Ishikawa (cell line): ENCODE measurements around the gene NF1.

Experiments
- EGR1 ChIP-seq: IDR thresholded peaks from 2 replicates; pipeline ENCODE4 v1.6.1; 2012
- NFIC ChIP-seq: IDR thresholded peaks from 2 replicates; pipeline ENCODE4 v1.6.1; 2012
- RAD21 ChIP-seq: IDR thresholded peaks from 2 replicates; pipeline ENCODE4 v1.6.1; 2012; ENCODE audit warnings: low read depth
- TEAD4 ChIP-seq: IDR thresholded peaks from 2 replicates; pipeline ENCODE4 v1.6.1; 2012
- TF ChIP-seq, protein P1 (sequence below): IDR thresholded peaks from 2 replicates; pipeline ENCODE4 v1.6.1; 2012
- TF ChIP-seq, protein P2 (sequence below): IDR thresholded peaks from 2 replicates; pipeline ENCODE4 v1.6.1; 2012; ENCODE audit warnings: low read depth, mild to moderate bottlenecking
- TF ChIP-seq, protein P3 (sequence below): IDR thresholded peaks from 2 replicates; pipeline ENCODE4 v1.6.1; 2012

DNA sequence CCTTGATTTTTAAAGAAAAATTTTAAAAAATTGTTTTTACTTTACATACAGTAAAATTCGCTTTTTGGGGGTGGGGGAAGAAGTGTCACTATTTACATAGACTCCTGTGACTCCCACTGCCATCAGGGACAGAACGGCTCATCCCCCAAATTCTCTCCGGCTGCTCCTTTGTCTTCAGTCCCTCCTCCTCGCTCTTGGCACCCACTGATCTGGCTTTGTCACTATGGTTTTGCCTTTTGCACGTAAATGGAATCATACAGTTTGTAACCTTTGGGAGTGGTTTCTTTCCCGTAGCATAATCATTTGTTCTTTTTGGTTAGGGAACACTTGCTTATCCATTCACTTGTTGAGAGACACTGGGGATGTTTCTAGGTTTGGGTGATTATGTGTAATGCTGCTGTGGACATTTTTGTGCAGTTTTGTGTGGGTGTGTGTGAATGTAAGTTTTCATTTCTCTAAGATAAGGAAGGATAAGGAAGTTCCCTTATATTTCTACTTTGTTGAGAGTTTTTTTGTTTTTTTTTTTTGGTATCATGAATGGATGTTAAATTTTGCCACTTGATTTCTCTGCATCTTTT, 324.1 kb downstream of the NF1 start:
- TF ChIP-seq, protein P1, sequence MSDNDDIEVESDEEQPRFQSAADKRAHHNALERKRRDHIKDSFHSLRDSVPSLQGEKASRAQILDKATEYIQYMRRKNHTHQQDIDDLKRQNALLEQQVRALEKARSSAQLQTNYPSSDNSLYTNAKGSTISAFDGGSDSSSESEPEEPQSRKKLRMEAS = no peak
- TF ChIP-seq TEAD4 = no peak
- no peak for TF ChIP-seq NFIC
- TF ChIP-seq, protein P2, sequence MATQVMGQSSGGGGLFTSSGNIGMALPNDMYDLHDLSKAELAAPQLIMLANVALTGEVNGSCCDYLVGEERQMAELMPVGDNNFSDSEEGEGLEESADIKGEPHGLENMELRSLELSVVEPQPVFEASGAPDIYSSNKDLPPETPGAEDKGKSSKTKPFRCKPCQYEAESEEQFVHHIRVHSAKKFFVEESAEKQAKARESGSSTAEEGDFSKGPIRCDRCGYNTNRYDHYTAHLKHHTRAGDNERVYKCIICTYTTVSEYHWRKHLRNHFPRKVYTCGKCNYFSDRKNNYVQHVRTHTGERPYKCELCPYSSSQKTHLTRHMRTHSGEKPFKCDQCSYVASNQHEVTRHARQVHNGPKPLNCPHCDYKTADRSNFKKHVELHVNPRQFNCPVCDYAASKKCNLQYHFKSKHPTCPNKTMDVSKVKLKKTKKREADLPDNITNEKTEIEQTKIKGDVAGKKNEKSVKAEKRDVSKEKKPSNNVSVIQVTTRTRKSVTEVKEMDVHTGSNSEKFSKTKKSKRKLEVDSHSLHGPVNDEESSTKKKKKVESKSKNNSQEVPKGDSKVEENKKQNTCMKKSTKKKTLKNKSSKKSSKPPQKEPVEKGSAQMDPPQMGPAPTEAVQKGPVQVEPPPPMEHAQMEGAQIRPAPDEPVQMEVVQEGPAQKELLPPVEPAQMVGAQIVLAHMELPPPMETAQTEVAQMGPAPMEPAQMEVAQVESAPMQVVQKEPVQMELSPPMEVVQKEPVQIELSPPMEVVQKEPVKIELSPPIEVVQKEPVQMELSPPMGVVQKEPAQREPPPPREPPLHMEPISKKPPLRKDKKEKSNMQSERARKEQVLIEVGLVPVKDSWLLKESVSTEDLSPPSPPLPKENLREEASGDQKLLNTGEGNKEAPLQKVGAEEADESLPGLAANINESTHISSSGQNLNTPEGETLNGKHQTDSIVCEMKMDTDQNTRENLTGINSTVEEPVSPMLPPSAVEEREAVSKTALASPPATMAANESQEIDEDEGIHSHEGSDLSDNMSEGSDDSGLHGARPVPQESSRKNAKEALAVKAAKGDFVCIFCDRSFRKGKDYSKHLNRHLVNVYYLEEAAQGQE = no peak
- TF ChIP-seq, protein P3, sequence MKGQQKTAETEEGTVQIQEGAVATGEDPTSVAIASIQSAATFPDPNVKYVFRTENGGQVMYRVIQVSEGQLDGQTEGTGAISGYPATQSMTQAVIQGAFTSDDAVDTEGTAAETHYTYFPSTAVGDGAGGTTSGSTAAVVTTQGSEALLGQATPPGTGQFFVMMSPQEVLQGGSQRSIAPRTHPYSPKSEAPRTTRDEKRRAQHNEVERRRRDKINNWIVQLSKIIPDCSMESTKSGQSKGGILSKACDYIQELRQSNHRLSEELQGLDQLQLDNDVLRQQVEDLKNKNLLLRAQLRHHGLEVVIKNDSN = no peak
- TF ChIP-seq RAD21 = no peak
- no peak for TF ChIP-seq EGR1
